ENCODE data around the gene RIN2.

GRCh38 chr20:19741924-19742323 is 16.1 kb upstream of the RIN2 start:
- TF ChIP-seq, protein P1, sequence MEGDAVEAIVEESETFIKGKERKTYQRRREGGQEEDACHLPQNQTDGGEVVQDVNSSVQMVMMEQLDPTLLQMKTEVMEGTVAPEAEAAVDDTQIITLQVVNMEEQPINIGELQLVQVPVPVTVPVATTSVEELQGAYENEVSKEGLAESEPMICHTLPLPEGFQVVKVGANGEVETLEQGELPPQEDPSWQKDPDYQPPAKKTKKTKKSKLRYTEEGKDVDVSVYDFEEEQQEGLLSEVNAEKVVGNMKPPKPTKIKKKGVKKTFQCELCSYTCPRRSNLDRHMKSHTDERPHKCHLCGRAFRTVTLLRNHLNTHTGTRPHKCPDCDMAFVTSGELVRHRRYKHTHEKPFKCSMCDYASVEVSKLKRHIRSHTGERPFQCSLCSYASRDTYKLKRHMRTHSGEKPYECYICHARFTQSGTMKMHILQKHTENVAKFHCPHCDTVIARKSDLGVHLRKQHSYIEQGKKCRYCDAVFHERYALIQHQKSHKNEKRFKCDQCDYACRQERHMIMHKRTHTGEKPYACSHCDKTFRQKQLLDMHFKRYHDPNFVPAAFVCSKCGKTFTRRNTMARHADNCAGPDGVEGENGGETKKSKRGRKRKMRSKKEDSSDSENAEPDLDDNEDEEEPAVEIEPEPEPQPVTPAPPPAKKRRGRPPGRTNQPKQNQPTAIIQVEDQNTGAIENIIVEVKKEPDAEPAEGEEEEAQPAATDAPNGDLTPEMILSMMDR (IDR thresholded peaks at IDR 0.05) = no peak
- no peak for TF ChIP-seq EP300 (IDR thresholded peaks at IDR 0.05)
- TF ChIP-seq POLR2AphosphoS5 (IDR thresholded peaks at IDR 0.05) = no peak
